Stomach (tissue), 4 donors: ENCODE data around the gene FBXO38.

Experiments
- EP300 ChIP-seq: sonication (generic); formaldehyde crosslinking; IDR thresholded peaks from one replicate; pipeline ENCODE4 v1.6.1; 2017; ENCODE audit warnings: antibody characterized with exemption
- POLR2A ChIP-seq, 4 donors: fragments of 450-650 bp; IDR thresholded peaks; one replicate each; pipeline ENCODE4 v1.6.1; 2016; ENCODE audit warnings: antibody characterized with exemption in 4 of 4, control low read depth in 2 of 4, mild to moderate bottlenecking in 1 of 4, moderate library complexity in 1 of 4
- POLR2AphosphoS5 ChIP-seq, 3 donors: sonication (generic); formaldehyde crosslinking; IDR thresholded peaks; one replicate each; pipeline ENCODE4 v1.6.1; 2016; ENCODE audit warnings: antibody characterized with exemption in 3 of 3
- TF ChIP-seq, protein P1 (sequence below), 7 experiments: fragments of 450-650 bp in 4 of 7; fragments of 200-600 bp in 3 of 7; sonication (generic) in 3 of 7; IDR thresholded peaks; one replicate each; pipeline ENCODE4 v1.5.1; 2016 to 2019; ENCODE audit warnings: antibody characterized with exemption in 7 of 7, control low read depth in 2 of 7, mild to moderate bottlenecking in 1 of 7

DNA sequence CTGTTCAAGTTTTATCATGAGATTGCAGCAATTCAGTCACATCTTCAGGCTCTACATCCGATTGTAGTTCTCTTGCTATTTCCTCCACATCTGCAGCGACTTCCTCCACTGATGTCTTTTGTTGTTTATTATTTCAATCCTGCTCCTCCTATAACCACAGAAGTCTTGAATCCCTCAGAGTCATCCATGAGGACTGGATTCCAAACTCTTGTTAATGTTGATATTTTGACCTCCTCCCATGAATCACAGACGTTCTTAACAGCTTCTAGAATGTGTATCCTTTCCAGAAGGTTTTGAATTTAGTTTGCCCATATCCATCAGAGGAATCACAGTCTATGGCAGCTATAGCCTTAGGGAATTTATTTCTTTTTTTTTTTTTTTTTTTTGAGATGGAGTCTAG is 3.6 kb downstream of the FBXO38 start:
- TF ChIP-seq, protein P1, sequence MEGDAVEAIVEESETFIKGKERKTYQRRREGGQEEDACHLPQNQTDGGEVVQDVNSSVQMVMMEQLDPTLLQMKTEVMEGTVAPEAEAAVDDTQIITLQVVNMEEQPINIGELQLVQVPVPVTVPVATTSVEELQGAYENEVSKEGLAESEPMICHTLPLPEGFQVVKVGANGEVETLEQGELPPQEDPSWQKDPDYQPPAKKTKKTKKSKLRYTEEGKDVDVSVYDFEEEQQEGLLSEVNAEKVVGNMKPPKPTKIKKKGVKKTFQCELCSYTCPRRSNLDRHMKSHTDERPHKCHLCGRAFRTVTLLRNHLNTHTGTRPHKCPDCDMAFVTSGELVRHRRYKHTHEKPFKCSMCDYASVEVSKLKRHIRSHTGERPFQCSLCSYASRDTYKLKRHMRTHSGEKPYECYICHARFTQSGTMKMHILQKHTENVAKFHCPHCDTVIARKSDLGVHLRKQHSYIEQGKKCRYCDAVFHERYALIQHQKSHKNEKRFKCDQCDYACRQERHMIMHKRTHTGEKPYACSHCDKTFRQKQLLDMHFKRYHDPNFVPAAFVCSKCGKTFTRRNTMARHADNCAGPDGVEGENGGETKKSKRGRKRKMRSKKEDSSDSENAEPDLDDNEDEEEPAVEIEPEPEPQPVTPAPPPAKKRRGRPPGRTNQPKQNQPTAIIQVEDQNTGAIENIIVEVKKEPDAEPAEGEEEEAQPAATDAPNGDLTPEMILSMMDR (IDR thresholded peaks at IDR 0.05), result no peak
- TF ChIP-seq POLR2A (IDR thresholded peaks at IDR 0.05) (no peak), POLR2AphosphoS5 (IDR thresholded peaks at IDR 0.05) (no peak), EP300 (no peak)
